Colonic mucosa (tissue), 4 donors: Measurements from ENCODE around the gene COBL. TPM values are rescaled to one million over a fixed set of nuclear protein-coding genes. Genes with fewer than 3 reads are reported as not detected.

Source experiments
- DNase-seq: peaks from one replicate; pipeline ENCODE4 v3.0.0-alpha.2; 2020
- H3K27ac ChIP-seq: fragments of 200-600 bp; one replicate; pipeline ENCODE4 v1.8.0; 2021
- H3K27me3 ChIP-seq: fragments of 200-600 bp; one replicate; pipeline ENCODE4 v1.8.0; 2021
- H3K36me3 ChIP-seq: fragments of 200-600 bp; one replicate; pipeline ENCODE4 v1.8.0; 2021
- H3K4me1 ChIP-seq: fragments of 200-600 bp; one replicate; pipeline ENCODE4 v1.8.0; 2021; ENCODE audit warnings: mild to moderate bottlenecking
- H3K4me3 ChIP-seq: fragments of 200-600 bp; one replicate; pipeline ENCODE4 v1.8.0; 2021
- H3K9ac ChIP-seq, 2 donors: one replicate each; pipeline ENCODE4 v1.7.0; 2013; ENCODE audit warnings: control low read depth in 2 of 2, low read depth in 2 of 2, low read length in 2 of 2
- H3K9me3 ChIP-seq: fragments of 200-600 bp; one replicate; pipeline ENCODE4 v1.8.0; 2021
- intact Hi-C: fragments of 100-400 bp; cut with DNase I; formaldehyde crosslinking; loops from one replicate; pipeline ENCODE4 v1.14.1; 2022
- total RNA-seq, 2 donors: library from RNA; stranded (reverse); fragmentation: NEBNext Ultra II Directional in 1 of 2; extraction: Animal tissue kit (Norgen Biotek cat#: 25700) in 1 of 2; gene quantifications; one replicate each; pipeline ENCODE4 v1.2.1, GENCODE V29; 2021
- TF ChIP-seq, protein P1 (sequence below): fragments of 200-600 bp; IDR thresholded peaks from one replicate; pipeline ENCODE4 v1.8.0; 2022; ENCODE audit warnings: antibody characterized with exemption, mild to moderate bottlenecking
- donor health status: healthy.
- donor health status: DM: no; HTN: no; CAD: no.
- donor health status: DM: no; HTN: no; CAD: no.

The COBL gene, protein sequence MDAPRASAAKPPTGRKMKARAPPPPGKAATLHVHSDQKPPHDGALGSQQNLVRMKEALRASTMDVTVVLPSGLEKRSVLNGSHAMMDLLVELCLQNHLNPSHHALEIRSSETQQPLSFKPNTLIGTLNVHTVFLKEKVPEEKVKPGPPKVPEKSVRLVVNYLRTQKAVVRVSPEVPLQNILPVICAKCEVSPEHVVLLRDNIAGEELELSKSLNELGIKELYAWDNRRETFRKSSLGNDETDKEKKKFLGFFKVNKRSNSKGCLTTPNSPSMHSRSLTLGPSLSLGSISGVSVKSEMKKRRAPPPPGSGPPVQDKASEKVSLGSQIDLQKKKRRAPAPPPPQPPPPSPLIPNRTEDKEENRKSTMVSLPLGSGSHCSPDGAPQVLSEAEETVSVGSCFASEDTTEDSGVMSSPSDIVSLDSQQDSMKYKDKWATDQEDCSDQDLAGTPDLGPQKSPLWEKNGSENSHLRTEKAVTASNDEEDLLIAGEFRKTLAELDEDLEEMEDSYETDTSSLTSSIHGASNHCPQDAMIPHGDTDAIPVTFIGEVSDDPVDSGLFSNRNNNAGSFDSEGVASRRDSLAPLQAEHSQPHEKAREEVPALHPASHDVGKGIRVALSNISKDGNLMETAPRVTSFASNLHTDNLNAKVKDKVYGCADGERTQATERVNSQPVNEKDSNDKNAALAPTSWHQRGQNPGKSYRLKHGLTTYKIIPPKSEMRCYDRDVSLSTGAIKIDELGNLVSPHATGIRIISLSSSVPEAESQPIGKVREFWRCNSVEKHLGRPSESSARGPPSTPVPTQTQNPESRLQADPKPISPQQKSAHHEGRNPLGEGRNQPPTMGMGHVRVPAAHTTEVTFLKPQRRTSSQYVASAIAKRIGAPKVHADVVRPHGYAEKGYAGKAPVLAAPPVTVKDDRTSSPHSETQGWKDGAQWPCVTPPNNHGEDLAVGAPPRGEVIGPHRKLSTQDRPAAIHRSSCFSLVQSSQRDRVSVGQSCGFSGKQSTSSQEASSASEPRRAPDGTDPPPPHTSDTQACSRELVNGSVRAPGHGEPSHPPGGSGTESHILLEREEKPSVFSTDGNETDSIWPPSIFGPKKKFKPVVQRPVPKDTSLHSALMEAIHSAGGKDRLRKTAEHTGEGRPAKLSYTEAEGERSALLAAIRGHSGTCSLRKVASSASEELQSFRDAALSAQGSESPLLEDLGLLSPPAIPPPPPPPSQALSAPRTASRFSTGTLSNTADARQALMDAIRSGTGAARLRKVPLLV
- 10 to 100 TPM; 36.8 to 49.2 TPM for total RNA-seq

DNA sequence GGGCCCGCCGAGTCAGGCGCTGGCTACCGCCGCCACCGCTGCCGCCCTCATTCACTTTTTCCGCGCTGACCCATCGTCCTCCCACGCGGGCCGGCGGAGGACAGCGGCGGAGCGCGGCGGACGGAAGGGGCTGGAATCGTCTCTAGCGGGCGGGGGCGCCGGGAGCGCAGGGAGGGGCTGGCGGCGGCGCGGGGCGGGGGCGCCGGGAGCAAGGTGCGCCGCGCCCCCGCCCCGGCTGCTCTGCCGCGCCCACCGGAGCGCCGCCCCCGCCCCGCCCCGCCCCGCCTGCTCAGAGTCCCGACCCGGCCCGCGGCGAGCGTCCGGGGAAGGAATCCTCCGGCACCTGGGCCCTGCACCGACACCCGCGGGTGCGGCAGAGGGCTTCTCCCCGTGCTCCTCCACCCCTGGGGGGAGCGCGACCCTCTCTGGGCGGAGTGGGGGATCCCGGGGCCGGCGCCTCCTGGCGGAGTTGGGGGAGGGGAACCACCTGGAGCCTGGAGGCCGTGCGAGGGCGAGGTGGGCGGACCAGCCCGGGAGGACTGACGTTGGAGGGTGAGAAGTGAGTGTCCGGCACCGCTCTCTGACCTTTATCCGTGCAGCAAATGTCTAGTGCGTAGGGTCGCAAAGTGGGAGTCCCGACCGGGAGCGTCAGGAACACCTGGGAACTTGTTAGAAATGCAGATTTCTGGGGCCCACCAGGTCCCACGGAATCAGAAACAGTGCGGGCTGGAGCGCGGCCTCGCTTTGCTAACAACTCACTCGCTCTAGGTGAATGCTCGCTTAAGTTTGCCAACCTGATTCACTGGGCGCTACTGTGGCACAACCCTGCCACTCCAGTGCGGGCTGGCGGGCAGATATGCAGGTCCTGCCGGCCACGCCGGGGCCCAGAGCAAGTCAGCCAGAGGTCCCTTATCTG, at the start of gene COBL:
Gene COBL, minus strand, starts transcription at position 144 of the 916 bp plus-strand sequence. CDS start 176 bp downstream, outside the sequence.
- Histone ChIP-seq H3K36me3 (no peaks in the 10 kb centered on the region), H3K9me3 (no peaks in the 10 kb centered on the region), H3K9ac (peak within 1 kb of the TSS; percentile 78 to 92), H3K4me1 (no peaks in the 10 kb centered on the region), H3K27me3 (peaks cover 4% of the 10 kb centered on the region), H3K4me3 (peak within 1 kb of the TSS; percentile 58), H3K27ac (peak within 1 kb of the TSS; percentile 66)
- intact Hi-C loops = no loop called here
- peak; percentile 65 for DNase-seq
- TF ChIP-seq, protein P1, sequence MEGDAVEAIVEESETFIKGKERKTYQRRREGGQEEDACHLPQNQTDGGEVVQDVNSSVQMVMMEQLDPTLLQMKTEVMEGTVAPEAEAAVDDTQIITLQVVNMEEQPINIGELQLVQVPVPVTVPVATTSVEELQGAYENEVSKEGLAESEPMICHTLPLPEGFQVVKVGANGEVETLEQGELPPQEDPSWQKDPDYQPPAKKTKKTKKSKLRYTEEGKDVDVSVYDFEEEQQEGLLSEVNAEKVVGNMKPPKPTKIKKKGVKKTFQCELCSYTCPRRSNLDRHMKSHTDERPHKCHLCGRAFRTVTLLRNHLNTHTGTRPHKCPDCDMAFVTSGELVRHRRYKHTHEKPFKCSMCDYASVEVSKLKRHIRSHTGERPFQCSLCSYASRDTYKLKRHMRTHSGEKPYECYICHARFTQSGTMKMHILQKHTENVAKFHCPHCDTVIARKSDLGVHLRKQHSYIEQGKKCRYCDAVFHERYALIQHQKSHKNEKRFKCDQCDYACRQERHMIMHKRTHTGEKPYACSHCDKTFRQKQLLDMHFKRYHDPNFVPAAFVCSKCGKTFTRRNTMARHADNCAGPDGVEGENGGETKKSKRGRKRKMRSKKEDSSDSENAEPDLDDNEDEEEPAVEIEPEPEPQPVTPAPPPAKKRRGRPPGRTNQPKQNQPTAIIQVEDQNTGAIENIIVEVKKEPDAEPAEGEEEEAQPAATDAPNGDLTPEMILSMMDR = no peak

DNA sequence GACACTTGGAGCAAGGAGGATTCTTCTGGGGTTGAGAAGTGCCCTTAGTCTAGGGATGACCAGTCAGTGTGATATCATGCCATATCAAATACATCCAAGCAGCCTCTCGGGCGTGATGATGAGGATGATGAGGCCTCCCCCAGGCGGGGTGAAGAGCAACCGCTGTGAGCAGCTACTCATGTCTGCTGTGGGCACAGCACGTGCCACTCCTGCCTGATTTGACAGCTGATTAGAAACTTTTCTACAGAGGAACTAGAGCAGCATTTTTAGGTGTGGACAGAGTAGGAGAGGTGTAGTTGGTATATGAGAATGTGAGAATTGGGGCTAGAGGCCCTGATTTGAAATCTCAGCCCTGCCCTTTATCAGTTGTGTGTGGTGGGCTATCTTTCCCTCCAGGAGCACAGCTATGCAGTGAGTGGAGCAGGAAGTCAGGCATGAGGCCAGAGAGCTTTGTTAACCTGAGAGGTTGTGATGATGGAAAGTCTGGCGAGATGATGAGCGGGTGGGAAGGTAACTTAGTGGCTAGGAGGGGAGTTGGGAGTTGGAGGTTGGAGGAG, 49.6 kb upstream of the COBL start:
- Histone ChIP-seq H3K4me3 (no peak overlapping the region), H3K9me3 (no peaks in the 10 kb centered on the region), H3K27ac (no peak overlapping the region), H3K4me1 (no peaks in the 10 kb centered on the region), H3K9ac (no peak overlapping the region), H3K27me3 (no peaks in the 10 kb centered on the region), H3K36me3 (no peaks in the 10 kb centered on the region)
- no peak for DNase-seq
- intact Hi-C loops = loop anchor here (2.0 kb wide), 1 partner anchor 203 kb away; no protein-coding TSS in a partner anchor
- TF ChIP-seq, protein P1 = no peak

DNA sequence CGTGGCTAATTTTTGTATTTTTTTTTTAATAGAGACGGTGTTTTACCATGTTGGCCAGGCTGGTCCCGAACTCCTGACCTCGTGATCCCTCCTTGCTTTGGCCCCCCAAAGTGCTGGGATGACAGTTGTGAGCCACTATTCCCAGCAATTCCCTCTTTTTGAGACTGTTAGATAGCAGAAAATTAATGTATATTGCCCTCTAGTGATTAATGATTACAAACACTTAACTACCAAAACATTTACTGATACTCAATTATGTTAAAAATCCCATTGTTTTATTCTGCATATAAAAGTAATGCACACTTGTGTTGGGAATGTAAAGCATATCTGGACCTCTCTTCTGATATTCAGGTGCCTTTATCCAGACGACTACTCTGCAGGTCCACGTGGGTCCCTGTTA, 41.2 kb upstream of the COBL start:
- DNase-seq = no peak

DNA sequence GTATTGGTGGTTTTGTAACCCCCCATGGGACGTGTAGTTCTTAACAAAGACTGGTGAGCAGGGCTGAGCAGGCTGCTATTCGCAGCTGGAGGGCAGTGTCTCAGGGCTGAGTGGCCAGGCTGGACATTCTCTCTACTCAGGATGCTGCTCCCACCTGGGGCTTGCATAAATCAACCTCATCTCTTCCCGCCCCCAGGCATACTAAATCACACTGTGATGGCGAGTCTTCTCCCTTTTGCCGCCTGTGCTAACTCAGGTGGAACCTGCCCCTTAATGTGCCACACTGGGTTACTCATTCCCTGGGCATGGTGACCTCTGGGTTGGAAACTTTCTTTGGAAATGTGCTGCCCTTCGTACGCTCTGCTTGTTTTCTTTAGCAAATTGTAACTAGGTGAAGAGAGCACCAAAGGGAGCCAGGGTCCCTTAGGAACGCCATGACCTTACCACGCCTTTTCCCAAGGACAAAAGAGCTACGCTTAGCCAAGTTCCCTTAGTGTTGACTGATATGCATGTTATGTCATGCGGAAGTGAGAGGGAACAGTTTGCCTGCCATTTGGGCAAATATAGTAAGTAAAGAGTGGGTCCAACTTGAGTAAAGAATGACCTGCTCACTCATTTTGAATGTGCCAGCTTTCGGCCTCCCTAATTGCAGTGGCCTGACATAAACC, 40.4 kb upstream of the COBL start:
- Histone ChIP-seq H3K4me1 (no peaks in the 10 kb centered on the region), H3K4me3 (no peak overlapping the region), H3K27ac (no peak overlapping the region), H3K9ac (no peak overlapping the region), H3K9me3 (no peaks in the 10 kb centered on the region), H3K27me3 (no peaks in the 10 kb centered on the region), H3K36me3 (no peaks in the 10 kb centered on the region)
- no peak for DNase-seq
- intact Hi-C loops = loop anchor here (5.0 kb wide), 1 partner anchor 130 kb away; no protein-coding TSS in a partner anchor
- TF ChIP-seq, protein P1 = no peak

More for the DNA sequence above, 41.2 kb upstream of the COBL start:
- H3K9ac ChIP-seq = no peak overlapping the region
- H3K9me3 ChIP-seq = no peaks in the 10 kb centered on the region
- H3K27ac ChIP-seq = no peak overlapping the region
- no peak overlapping the region for H3K4me3 ChIP-seq
- intact Hi-C loops = loop anchor here (5.0 kb wide), 1 partner anchor 131 kb away; no protein-coding TSS in a partner anchor
- TF ChIP-seq, protein P1 = no peak
- no peaks in the 10 kb centered on the region for H3K27me3 ChIP-seq
- H3K36me3 ChIP-seq = no peaks in the 10 kb centered on the region
- no peaks in the 10 kb centered on the region for H3K4me1 ChIP-seq
